Body of pancreas (tissue), 4 donors: ENCODE data around the gene SCAANT1. TPM values are rescaled to one million over a fixed set of nuclear protein-coding genes. Genes with fewer than 3 reads are reported as not detected.

Source experiments
- ATAC-seq: fragments of 150-250 bp; one replicate; pipeline ENCODE4 v1.9.1; 2016
- DNase-seq, 4 donors: peaks; one replicate each; pipeline ENCODE4 v3.0.0-alpha.2; 2019
- H3K27ac ChIP-seq, 4 donors: fragments of 200-600 bp; sonication (generic); 1 replicate in 3 of 4; 2 replicates in 1 of 4; pipeline versions ENCODE4 v1.5.1 to v1.6.1; 2016 to 2019; ENCODE audit warnings: mild to moderate bottlenecking in 1 of 4, mixed read lengths in 1 of 4, moderate library complexity in 1 of 4
- H3K27me3 ChIP-seq, 2 donors: fragments of 200-600 bp; sonication (generic); one replicate each; pipeline ENCODE4 v1.6.0; 2016; ENCODE audit warnings: mild to moderate bottlenecking in 1 of 2
- H3K36me3 ChIP-seq, 2 donors: fragments of 200-600 bp; sonication (generic); replicated peaks in 1 of 2; 2 replicates each; pipeline ENCODE4 v1.5.1; 2016; ENCODE audit warnings: low read depth in 2 of 2; ENCODE audit not compliant: insufficient read depth in 1 of 2
- H3K4me1 ChIP-seq: fragments of 200-600 bp; sonication (generic); one replicate; pipeline ENCODE4 v1.6.0; 2016
- H3K4me3 ChIP-seq, 2 donors: fragments of 200-600 bp; sonication (generic); 1 replicate in 1 of 2; 2 replicates in 1 of 2; pipeline ENCODE4 v1.5.1; 2016 to 2019
- H3K9me3 ChIP-seq, 3 donors: fragments of 200-600 bp; sonication (generic); 1 replicate in 2 of 3; 2 replicates in 1 of 3; pipeline ENCODE4 v1.5.1; 2016
- POLR2A ChIP-seq, 3 donors: fragments of 450-650 bp; IDR thresholded peaks; one replicate each; pipeline ENCODE4 v1.6.1; 2016; ENCODE audit warnings: antibody characterized with exemption in 3 of 3, mild to moderate bottlenecking in 2 of 3
- WGBS, 2 donors: methylation state at CpG; one replicate each; pipeline ENCODE4 v1.1.5; 2017; 5-methylcytosine and 5-hydroxymethylcytosine counted together
- intact Hi-C: fragments of 100-400 bp; cut with DNase I; formaldehyde crosslinking; loops from one replicate; pipeline ENCODE4 v1.15.1; 2023
- total RNA-seq, 2 donors: library from RNA; depleted of rRNA; stranded (reverse); fragments of >200 nt; gene quantifications; one replicate each; pipeline ENCODE4 v1.1.0, GENCODE V29; 2016
- TF ChIP-seq, protein P1 (sequence below), 7 experiments: fragments of 450-650 bp in 4 of 7; fragments of 200-600 bp in 3 of 7; sonication (generic) in 3 of 7; IDR thresholded peaks; one replicate each; pipeline ENCODE4 v1.5.1; 2016 to 2019; ENCODE audit warnings: antibody characterized with exemption in 7 of 7

The SCAANT1 gene
- total RNA-seq, 2 donors from 2014 or later: not detected

- intact Hi-C loops: no loop called here
- Histone ChIP-seq H3K27ac (peak overlapping the region; percentile 80 to 91 (median 88)), H3K36me3 (no peaks in the 10 kb centered on the region), H3K4me1 (peaks cover 92% of the 10 kb centered on the region), H3K4me3 (no peak overlapping the region), H3K9me3 (no peaks in the 10 kb centered on the region), H3K27me3 (no peaks in the 10 kb centered on the region)
- TF ChIP-seq, protein P1, sequence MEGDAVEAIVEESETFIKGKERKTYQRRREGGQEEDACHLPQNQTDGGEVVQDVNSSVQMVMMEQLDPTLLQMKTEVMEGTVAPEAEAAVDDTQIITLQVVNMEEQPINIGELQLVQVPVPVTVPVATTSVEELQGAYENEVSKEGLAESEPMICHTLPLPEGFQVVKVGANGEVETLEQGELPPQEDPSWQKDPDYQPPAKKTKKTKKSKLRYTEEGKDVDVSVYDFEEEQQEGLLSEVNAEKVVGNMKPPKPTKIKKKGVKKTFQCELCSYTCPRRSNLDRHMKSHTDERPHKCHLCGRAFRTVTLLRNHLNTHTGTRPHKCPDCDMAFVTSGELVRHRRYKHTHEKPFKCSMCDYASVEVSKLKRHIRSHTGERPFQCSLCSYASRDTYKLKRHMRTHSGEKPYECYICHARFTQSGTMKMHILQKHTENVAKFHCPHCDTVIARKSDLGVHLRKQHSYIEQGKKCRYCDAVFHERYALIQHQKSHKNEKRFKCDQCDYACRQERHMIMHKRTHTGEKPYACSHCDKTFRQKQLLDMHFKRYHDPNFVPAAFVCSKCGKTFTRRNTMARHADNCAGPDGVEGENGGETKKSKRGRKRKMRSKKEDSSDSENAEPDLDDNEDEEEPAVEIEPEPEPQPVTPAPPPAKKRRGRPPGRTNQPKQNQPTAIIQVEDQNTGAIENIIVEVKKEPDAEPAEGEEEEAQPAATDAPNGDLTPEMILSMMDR (IDR thresholded peaks at IDR 0.05): no peak
- peak in 2 of 3 donors; percentile 51 to 57 for TF ChIP-seq POLR2A (IDR thresholded peaks at IDR 0.05)
- ATAC-seq: peak; percentile 89
- DNase-seq: peak; percentile 69 to 88 (median 79)
- 8 to 25% methylated on average over 3 of the region's 3 CpGs for WGBS, 2 donors
Observed at GRCh38 chr3:63945558-63946096, 33.4 kb upstream of the SCAANT1 start.

DNA sequence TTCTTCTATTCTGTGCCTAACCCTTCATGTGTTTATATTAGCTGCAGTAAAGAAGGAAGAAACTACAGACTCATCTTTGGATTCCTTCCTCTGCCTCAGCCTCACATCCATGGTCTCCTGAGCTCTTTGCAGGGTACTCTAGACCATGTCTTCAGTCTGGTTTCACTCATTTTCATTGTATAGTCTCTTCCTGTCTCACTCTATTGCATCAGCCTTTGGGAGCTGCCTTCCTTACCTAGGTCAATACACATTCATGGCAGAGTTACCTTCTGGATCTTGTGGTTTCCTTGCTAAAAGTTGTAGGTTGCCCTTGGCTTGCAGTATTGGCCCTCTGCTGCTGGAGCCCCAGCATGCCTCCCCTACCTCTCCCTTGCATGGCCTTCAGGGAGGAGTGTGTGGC lies 31.5 kb upstream of the SCAANT1 start:
- Histone ChIP-seq H3K4me3 (no peak overlapping the region), H3K4me1 (peaks cover 98% of the 10 kb centered on the region), H3K27ac (peak overlapping the region; percentile 17 to 91 (median 78)), H3K27me3 (no peaks in the 10 kb centered on the region), H3K36me3 (no peaks in the 10 kb centered on the region), H3K9me3 (no peaks in the 10 kb centered on the region)
- intact Hi-C loops: no loop called here
- DNase-seq (no peak), ATAC-seq (no peak)
- TF ChIP-seq POLR2A (IDR thresholded peaks at IDR 0.05): no peak
- TF ChIP-seq, protein P1 (IDR thresholded peaks at IDR 0.05): no peak

DNA sequence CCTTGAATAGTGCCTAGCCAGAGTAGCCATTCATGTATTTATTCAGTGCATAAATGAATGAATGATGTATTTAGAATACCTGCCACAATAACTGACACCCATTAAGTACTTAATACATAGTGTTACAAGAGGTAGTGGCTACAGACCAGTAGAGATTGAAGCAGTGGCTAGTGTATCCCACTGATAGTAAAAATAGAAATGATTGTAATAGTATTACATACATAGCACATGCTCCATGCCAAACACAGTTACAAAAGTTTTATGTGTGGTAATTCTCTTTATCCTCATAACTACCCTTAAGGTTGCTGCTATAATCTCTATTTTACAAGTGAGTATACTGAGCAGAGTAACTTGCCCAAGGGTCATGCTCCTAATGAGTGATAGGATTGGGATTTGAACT lies 30.3 kb upstream of the SCAANT1 start:
- Histone ChIP-seq H3K36me3 (no peaks in the 10 kb centered on the region), H3K4me3 (no peak overlapping the region), H3K27ac (peak overlapping the region in 3 of 4 donors; percentile 37 to 91 (median 90)), H3K27me3 (no peaks in the 10 kb centered on the region), H3K4me1 (peaks cover 98% of the 10 kb centered on the region), H3K9me3 (no peaks in the 10 kb centered on the region)
- ATAC-seq (no peak), DNase-seq (no peak)
- TF ChIP-seq POLR2A (IDR thresholded peaks at IDR 0.05): no peak
- TF ChIP-seq, protein P1 (IDR thresholded peaks at IDR 0.05): no peak
- intact Hi-C loops: no loop called here

DNA sequence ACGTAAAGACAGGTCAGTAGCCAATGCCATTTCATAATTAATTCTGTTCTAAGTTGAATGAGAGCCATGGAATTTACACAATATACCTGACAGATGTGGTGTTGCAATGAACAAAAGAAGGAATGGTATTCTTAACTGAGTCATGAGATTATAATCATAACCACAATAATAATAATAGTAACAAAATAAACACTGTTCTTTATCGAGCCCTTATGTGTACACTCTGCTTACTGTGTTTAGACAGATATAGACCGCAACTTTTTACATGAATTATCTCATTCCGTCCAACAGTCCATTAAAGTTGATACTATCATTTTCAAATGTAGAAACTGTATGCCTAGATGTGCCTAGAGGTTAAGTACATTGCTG lies 28.2 kb upstream of the SCAANT1 start:
- Histone ChIP-seq H3K9me3 (no peaks in the 10 kb centered on the region), H3K27ac (peak overlapping the region; percentile 5 to 53 (median 32)), H3K27me3 (no peaks in the 10 kb centered on the region), H3K36me3 (no peaks in the 10 kb centered on the region), H3K4me1 (peaks cover 98% of the 10 kb centered on the region), H3K4me3 (no peak overlapping the region)
- 42 to 45% methylated on average over 4 of the region's 4 CpGs for WGBS, 2 donors
- TF ChIP-seq POLR2A (IDR thresholded peaks at IDR 0.05): no peak
- TF ChIP-seq, protein P1 (IDR thresholded peaks at IDR 0.05): no peak
- intact Hi-C loops: no loop called here
- ATAC-seq: no peak
- no peak for DNase-seq
